ENCODE data around the gene HSPB9. TPM values are rescaled to one million over a fixed set of nuclear protein-coding genes. Genes with fewer than 3 reads are reported as not detected.

The HSPB9 gene
- total RNA-seq, 1 experiment from 2014 or later = 0.15 TPM

DNA sequence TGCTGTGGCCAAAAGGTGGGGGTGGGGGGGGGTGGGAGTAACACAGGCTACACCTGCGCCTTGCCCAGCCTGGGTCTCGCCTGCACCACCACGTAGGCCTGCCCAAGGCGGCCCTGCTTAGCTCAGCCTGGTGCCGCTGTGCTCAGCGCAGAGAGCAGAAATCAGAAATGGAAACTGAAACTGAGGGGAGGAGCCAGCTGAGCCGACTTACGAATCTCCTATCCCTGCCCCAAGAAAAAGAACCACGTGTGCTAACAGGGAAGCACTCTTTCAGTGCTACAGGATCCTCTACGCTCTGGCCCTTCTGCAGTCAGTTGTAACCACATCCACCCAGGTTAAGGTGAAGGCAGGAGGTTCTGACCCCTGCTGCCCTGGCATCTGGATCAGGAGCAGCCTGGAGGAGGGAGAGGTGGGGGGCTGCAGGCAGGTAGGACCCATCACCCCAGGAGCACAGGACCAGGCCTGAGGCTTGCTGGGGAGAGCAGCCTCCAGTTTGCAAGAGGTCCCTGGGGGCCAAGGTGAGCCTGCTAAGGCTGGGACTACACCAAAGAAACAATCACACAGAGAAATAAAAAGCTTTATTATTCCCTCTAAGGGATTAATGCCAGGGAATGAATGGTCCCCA lies 9.9 kb upstream of the HSPB9 start, which contains the start of gene DHX58:
Gene DHX58 (minus strand): TSS at position 163 of the 625 bp plus-strand sequence. CDS start 822 bp downstream, outside the sequence.
- Histone ChIP-seq H4K20me1 (ENCODE audit: control insufficient read depth, insufficient read depth, insufficient read length) (no peaks in the 10 kb centered on the region), H2BK12ac (ENCODE audit: insufficient read length, low read depth, low read length) (no peak within 1 kb of the TSS), H2AFZ (ENCODE audit: low read length) (no peak within 1 kb of the TSS), H2BK120ac (ENCODE audit: low read depth, low read length, poor library complexity, severe bottlenecking) (no peak within 1 kb of the TSS), H4K8ac (replicated peaks; ENCODE audit: insufficient read length, low read depth, low read length) (no peak within 1 kb of the TSS), H3K9ac (ENCODE audit: extremely low read depth, insufficient read length, low read length) (no peak within 1 kb of the TSS), H3K4ac (ENCODE audit: low read depth, low read length) (no peak within 1 kb of the TSS), H3K18ac (ENCODE audit: insufficient read length, low read depth, low read length) (no peak within 1 kb of the TSS), H2BK15ac (ENCODE audit: low read depth, low read length) (no peak within 1 kb of the TSS), H3K79me2 (ENCODE audit: insufficient read depth, low read length) (no peaks in the 10 kb centered on the region), H4K91ac (ENCODE audit: insufficient read length, low read depth, low read length) (no peak within 1 kb of the TSS), H3K23ac (ENCODE audit: insufficient read length, low read depth, low read length) (no peak within 1 kb of the TSS), H3K56ac (ENCODE audit: insufficient read length, low read depth, low read length) (no peak within 1 kb of the TSS), H3K27me3 (ENCODE audit: insufficient read depth, low read length) (no peaks in the 10 kb centered on the region), H3K4me1 (ENCODE audit: insufficient read depth, low read length) (peaks cover 4% of the 10 kb centered on the region; the same call in 1 of the 2 replicates), H3K9me3 (ENCODE audit: control insufficient read depth, low read depth, low read length) (no peaks in the 10 kb centered on the region), H2BK20ac (ENCODE audit: low read depth, low read length, poor library complexity, severe bottlenecking) (no peak within 1 kb of the TSS), H3K4me2 (ENCODE audit: insufficient read depth, insufficient read length, low read length) (no peak within 1 kb of the TSS), H4K5ac (ENCODE audit: insufficient read length, low read depth, low read length) (no peak within 1 kb of the TSS), H3K79me1 (ENCODE audit: insufficient read depth, low read depth, low read length, poor library complexity, severe bottlenecking) (no peaks in the 10 kb centered on the region), H2BK5ac (ENCODE audit: insufficient read length, low read length) (no peak within 1 kb of the TSS), H3K23me2 (ENCODE audit: insufficient read length, low read depth, low read length, poor library complexity, severe bottlenecking) (no peaks in the 10 kb centered on the region), H3T11ph (ENCODE audit: low read length) (no peak within 1 kb of the TSS), H2AK5ac (ENCODE audit: insufficient read length, low read length) (no peak within 1 kb of the TSS), H3K27ac (ENCODE audit: insufficient read length, low read depth, low read length) (no peak within 1 kb of the TSS), H3K14ac (ENCODE audit: insufficient read depth, low read length) (no peak within 1 kb of the TSS)
- no peak for TF ChIP-seq CTCF (conservative IDR thresholded peaks at IDR 0.05)
- Mint-ChIP-seq H3K9me3 (no peaks in the 10 kb centered on the region), H3K4me1 (peaks cover 20 to 25% of the 10 kb centered on the region in 2 experiments), H3K4me3 (no peak within 1 kb of the TSS), H3K36me3 (ENCODE audit: insufficient read depth in 1 of 3, low read depth in 3 of 3) (peaks cover 11 to 36% (median 35%) of the 10 kb centered on the region in 3 experiments; a peak in 6 of 7 replicates), H3K27ac (peak within 1 kb of the TSS in 2 of 3 experiments; percentile 68 to 83; a peak in 2 of 7 replicates), H3K27me3 (ENCODE audit: low read depth) (no peaks in the 10 kb centered on the region; the same call in 1 of the 2 replicates)
- no CpG with 5 or more reads among the region's 10 CpGs for WGBS (ENCODE audit: extremely low coverage, insufficient read length, low lambda C conversion rate)
- no peak for DNase-seq
